GM19240 (cell line): ENCODE measurements around the gene RCAN1.

Experiments used
- DNase-seq: peaks from one replicate; pipeline ENCODE4 v3.0.0; 2011; ENCODE audit warnings: low spot score; ENCODE audit not compliant: insufficient read length

The RCAN1 gene

GRCh38 chr21:34614628-34615486 is at the start of gene RCAN1:
Gene RCAN1, minus strand, starts transcription at chr21:34615113. Its CDS starts 102 bp downstream, at chr21:34615011.
- DNase-seq = peak; percentile 96

- DNase-seq = no peak
Observed at GRCh38 chr21:34661848-34662247, 46.9 kb upstream of the RCAN1 start.

GRCh38 chr21:34653522-34653921 is 38.6 kb upstream of the RCAN1 start:
- no peak for DNase-seq

DNA sequence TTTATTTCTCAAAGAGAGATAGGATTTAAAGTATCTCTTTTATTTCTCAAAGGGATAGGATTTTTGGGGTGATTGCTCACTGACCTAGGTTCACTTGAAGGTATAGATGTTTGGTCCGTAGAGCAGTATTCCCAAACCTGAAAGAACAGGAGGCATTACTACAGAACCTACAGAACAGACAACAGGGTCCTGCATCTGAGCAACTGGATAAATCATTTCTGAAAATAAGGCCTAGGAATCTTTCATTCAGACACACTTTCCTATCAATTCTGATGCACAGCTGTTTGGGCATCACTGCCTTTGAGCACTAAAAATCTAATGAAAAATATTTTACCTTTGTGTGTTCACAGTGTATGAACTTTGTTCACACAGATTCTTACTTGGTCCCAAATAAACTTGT is 36.7 kb upstream of the RCAN1 start:
- DNase-seq = no peak

DNA sequence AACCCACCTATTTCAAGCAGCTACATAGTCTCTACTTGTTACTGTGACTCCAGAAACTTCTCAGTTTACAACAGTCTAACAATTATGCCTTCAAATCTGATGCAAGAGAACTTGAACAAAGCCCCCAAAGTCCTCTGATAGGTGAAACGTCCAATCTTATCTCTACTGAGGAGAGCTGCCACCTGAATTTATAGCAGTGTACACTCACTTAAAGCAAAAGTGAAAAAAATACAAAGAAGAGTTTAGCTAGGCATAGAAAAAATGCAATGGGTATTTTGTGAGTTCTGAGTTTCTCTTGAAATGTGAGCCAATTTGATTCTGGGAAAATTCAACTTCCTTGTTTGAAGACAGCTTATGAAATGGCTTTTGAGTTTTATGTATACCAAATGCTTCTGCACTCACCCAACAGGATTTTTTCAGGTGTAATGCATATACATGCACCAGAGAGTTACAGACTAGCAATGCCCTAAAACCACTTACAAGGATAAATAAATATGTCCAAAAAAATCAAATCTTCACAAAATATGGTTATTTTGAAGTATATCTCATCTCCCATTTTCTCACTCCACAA is 36.0 kb upstream of the RCAN1 start:
- DNase-seq = no peak

GRCh38 chr21:34649400-34649799 is 34.5 kb upstream of the RCAN1 start:
- DNase-seq = no peak

DNA sequence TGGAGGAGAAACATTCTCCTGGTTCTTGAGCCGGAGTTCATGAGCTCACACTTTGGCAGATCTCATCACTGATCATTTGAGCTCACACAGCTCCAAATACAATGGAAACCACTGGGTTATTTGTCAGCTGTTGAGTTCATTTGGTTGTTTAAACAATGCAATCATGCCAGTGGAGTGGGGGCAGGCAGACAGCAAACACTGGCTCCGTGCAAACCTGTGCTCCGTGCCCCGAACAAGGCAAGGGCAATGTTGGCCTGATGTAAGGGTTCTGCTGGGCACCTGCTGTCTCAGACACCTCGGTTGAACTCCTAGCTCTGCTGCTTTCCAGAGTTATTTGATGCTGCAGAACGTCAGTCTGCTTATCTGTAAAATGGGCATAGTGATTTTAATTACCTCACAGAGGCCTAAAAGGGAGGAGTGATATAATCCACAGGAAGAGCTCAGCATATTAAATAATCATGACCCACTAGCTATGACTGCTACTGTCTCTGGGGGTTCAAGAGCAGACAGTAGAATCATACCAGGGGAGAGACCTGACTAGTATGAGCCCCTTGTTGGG is 33.9 kb upstream of the RCAN1 start:
- no peak for DNase-seq

- no peak for DNase-seq
Observed at GRCh38 chr21:34647555-34647954, 32.6 kb upstream of the RCAN1 start.

- DNase-seq = no peak
Observed at GRCh38 chr21:34644825-34645224, 29.9 kb upstream of the RCAN1 start.

- no peak for DNase-seq
Observed at GRCh38 chr21:34642211-34643075, 27.5 kb upstream of the RCAN1 start.

- DNase-seq = no peak
Observed at GRCh38 chr21:34640858-34641257, 25.9 kb upstream of the RCAN1 start.

DNA sequence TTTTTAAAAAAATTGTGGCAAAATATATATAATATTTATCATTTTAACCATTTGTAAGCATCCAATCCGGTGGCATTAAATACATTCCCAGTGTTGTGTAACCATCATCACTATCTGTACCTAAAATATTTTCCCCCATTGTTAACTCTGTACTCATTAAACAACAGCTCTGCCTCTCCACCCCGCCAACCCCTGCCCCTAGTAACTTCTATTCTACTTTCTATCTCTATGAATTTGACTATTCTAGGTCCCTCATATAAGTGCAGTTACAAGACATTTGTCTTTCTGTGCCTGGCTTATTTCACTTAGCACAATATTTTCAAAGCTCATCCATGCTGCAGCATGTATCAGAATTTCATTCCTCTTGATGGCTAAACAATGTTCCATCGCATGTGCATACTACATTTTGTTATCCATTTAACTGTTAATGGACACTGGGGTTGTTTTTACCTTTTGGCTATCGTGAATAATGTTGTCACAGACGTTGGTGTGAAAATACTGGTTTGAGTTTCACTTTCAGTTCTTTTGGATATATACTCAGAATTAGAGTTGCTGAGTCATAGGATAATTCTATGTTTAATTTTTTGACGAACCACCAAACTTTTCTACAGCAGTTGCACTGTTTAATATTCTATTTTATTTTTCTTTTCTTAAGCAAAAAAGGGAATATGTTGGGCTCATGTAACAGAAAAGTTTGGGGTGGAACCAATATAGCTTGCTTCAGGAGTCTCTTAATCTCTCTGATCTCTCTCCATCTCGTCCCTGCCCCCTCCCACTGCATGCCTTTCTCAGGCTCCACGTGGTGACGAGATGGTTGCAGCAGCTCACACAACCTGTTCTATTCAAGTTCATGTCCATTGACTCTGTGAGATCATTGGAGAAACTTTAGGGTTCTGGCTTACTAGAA is 25.2 kb upstream of the RCAN1 start:
- DNase-seq = peak; percentile 33

DNA sequence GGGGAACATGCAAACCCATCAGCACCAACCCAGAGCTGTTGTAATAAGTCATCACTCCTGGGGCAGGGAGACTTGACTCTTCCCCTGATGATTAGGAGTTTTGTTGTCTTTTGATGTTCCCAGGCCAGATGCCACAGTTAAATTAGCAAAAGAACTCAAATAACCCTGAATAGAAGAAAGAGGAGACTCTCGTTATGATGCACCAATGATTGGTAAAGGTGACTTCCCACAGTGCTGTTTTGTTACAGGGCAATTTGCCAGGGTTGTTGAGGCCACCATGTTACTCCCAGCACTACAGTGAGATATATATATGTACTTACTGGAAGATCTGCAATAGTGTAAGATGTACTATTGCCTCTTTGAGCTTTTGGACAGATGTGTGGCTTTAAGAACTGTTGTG is 24.3 kb upstream of the RCAN1 start:
- DNase-seq = no peak

GRCh38 chr21:34636961-34637360 is 22.0 kb upstream of the RCAN1 start:
- no peak for DNase-seq

GRCh38 chr21:34635307-34635706 is 20.4 kb upstream of the RCAN1 start:
- DNase-seq = no peak

DNA sequence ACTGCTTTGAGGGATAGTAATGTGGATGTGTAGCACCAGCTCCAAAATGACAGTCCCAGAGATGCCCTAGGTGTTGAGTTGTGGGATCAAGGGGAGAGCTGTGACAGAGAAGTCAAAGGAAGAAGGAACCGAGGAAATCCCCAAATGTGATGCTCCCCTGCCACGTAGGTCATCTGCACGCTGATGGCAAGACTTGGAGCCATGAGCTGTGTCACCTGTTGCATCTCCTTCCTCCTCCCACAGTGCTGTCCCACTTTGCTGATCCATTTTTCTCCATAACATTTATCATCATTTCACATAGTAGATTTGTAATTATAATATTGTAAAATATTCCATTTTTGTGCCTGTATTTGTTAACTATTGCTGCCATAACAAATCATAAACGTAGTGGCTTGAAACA is 17.6 kb upstream of the RCAN1 start:
- DNase-seq = no peak

GRCh38 chr21:34630536-34631143 is 15.7 kb upstream of the RCAN1 start:
- DNase-seq = peak; percentile 62

DNA sequence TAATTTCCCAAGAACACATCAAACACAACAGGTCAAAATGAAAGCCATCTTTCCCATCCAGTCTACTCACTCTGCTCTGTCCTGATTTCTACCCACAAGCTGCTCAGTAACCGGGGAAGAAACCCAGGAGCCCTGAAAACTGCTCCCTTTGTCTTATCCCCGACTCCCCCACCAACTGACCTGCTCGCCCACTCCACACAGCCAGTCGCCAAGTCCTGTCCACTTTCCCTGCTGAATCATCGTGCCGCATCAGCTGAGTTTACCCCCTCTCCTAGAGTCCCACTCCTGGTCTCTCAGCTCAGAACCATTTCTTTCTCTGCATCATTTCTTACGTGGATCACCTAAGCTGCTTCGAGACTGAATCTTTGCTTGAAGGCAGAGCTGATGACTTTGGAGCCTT is 11.2 kb upstream of the RCAN1 start:
- no peak for DNase-seq

DNA sequence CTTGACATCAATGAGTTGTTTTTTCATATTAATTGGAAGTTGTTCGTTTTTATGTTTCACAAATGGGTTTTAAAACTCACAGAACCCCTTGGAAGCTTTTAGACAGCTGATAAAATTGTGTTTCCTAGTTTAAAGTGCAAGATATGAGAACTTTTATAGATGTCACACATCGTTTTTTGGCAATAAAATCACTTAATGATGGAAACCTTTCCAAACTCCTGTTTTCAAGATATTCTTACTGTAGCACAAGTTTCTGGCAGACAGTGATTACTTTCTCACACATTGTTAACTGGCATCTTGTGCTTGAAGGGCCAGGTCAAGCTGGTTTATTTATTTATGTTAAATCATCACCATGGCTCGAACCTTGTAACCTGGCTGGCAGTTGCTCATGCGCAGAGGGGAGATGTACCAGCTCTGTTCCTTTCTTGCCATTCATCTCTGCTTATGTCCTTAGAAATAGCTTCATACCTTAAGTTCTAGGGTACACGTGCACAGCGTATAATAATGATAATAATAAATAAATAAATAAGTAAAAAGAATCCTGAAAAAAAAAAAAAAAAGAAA is 10.2 kb upstream of the RCAN1 start:
- DNase-seq = no peak

DNA sequence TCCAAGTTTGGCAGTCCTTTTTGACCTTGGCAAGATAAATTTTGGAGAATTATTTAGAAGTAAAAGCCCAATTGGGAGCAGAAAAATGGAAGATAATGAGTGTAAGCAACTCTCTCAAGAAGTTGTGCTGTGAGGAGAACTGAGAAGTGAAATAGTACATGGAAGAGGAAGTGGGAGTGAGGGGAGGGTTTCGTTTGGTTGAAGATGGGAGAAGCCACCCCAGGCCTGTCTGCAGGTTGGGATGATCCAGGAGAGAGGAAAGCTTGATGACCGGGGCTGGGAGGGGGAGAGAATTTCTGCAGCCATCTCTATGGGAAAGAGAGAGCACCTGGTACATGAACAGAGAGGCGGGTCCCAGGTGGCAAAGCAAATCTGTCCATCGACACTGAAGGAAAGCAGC is 8.6 kb upstream of the RCAN1 start:
- DNase-seq = no peak
